Renal pelvis (tissue), 12 donors: ENCODE data around the gene ATP5MC3. TPM values are rescaled to one million over a fixed set of nuclear protein-coding genes. Genes with fewer than 3 reads are reported as not detected.
A peak's percentile ranks its signal among the peaks of the same experiment; 100 is the strongest.
"Not testable (repeated sequence)": the region's sequence is repeated elsewhere in the genome, so short reads cannot be mapped to it uniquely, and the experiment has no call there.

Experiments used
- DNase-seq: peaks from one replicate; pipeline ENCODE4 v3.0.0-alpha.2; 2013
- long read RNA-seq, 16 experiments: transcript quantifications; one replicate each; lab custom pipeline, GENCODE V29; 2026
- polyA plus RNA-seq, 3 donors: library from polyadenylated mRNA; unstranded; fragments of 120-200 nt; gene quantifications; one replicate each; pipeline ENCODE4 v1.2.1, GENCODE V29; 2013; ENCODE audit not compliant: insufficient read length in 3 of 3

Gene ATP5MC3
- polyA plus RNA-seq: 100 to 1,000 TPM; 342 to 389 (median 345) TPM
- long read RNA-seq, donor 1, full-length matches to known transcripts: 336 of 473 reads
- long read RNA-seq, donor 1, partial matches to known transcripts: 67 of 473 reads
- long read RNA-seq, donor 1, other reads (novel, unspliced or antisense): 70 of 473 reads
- long read RNA-seq, donor 2, full-length matches to known transcripts: 402 of 599 reads
- long read RNA-seq, donor 2, partial matches to known transcripts: 118 of 599 reads
- long read RNA-seq, donor 2, other reads (novel, unspliced or antisense): 79 of 599 reads
- long read RNA-seq, donor 3, full-length matches to known transcripts: 297 of 422 reads
- long read RNA-seq, donor 3, partial matches to known transcripts: 77 of 422 reads
- long read RNA-seq, donor 3, other reads (novel, unspliced or antisense): 48 of 422 reads
- long read RNA-seq, donor 4, full-length matches to known transcripts: 401 of 648 reads
- long read RNA-seq, donor 4, partial matches to known transcripts: 162 of 648 reads
- long read RNA-seq, donor 4, other reads (novel, unspliced or antisense): 85 of 648 reads
- long read RNA-seq, donor 5, full-length matches to known transcripts: 180 of 273 reads
- long read RNA-seq, donor 5, partial matches to known transcripts: 54 of 273 reads
- long read RNA-seq, donor 5, other reads (novel, unspliced or antisense): 39 of 273 reads
- long read RNA-seq, donor 6, full-length matches to known transcripts: 273 of 399 reads
- long read RNA-seq, donor 6, partial matches to known transcripts: 121 of 399 reads
- long read RNA-seq, donor 6, other reads (novel, unspliced or antisense): 5 of 399 reads
- long read RNA-seq, donor 7, full-length matches to known transcripts: 361 of 619 reads
- long read RNA-seq, donor 7, partial matches to known transcripts: 198 of 619 reads
- long read RNA-seq, donor 7, other reads (novel, unspliced or antisense): 60 of 619 reads
- long read RNA-seq, donor 8, full-length matches to known transcripts: 84 of 147 reads
- long read RNA-seq, donor 8, partial matches to known transcripts: 44 of 147 reads
- long read RNA-seq, donor 8, other reads (novel, unspliced or antisense): 19 of 147 reads
- long read RNA-seq, donor 9, full-length matches to known transcripts: 408 of 610 reads
- long read RNA-seq, donor 9, partial matches to known transcripts: 117 of 610 reads
- long read RNA-seq, donor 9, other reads (novel, unspliced or antisense): 85 of 610 reads
- long read RNA-seq, donor 10, full-length matches to known transcripts: 267 of 425 reads
- long read RNA-seq, donor 10, partial matches to known transcripts: 91 of 425 reads
- long read RNA-seq, donor 10, other reads (novel, unspliced or antisense): 67 of 425 reads
- long read RNA-seq, donor 11, full-length matches to known transcripts: 199 of 343 reads
- long read RNA-seq, donor 11, partial matches to known transcripts: 93 of 343 reads
- long read RNA-seq, donor 11, other reads (novel, unspliced or antisense): 51 of 343 reads
- long read RNA-seq, donor 12, full-length matches to known transcripts: 375 of 593 reads
- long read RNA-seq, donor 12, partial matches to known transcripts: 130 of 593 reads
- long read RNA-seq, donor 12, other reads (novel, unspliced or antisense): 88 of 593 reads
- long read RNA-seq, donor 13, full-length matches to known transcripts: 180 of 297 reads
- long read RNA-seq, donor 13, partial matches to known transcripts: 78 of 297 reads
- long read RNA-seq, donor 13, other reads (novel, unspliced or antisense): 39 of 297 reads
- long read RNA-seq, donor 14: 0 reads
- long read RNA-seq, donor 15, full-length matches to known transcripts: 403 of 592 reads
- long read RNA-seq, donor 15, partial matches to known transcripts: 113 of 592 reads
- long read RNA-seq, donor 15, other reads (novel, unspliced or antisense): 76 of 592 reads
- long read RNA-seq, donor 16, full-length matches to known transcripts: 378 of 576 reads
- long read RNA-seq, donor 16, partial matches to known transcripts: 191 of 576 reads
- long read RNA-seq, donor 16, other reads (novel, unspliced or antisense): 7 of 576 reads

- peak; percentile 93 for DNase-seq
These were observed at the start of gene ATP5MC3 for GRCh38 chr2:175181104-175181876. TSS of gene ATP5MC3 (minus strand) at chr2:175181710. CDS start at chr2:175181393, 317 bp downstream.

GRCh38 chr2:175228601-175229000 is 47.1 kb upstream of the ATP5MC3 start:
- not testable (repeated sequence) for DNase-seq

GRCh38 chr2:175228179-175228578 is 46.7 kb upstream of the ATP5MC3 start:
- no peak for DNase-seq

GRCh38 chr2:175227393-175227792 is 45.9 kb upstream of the ATP5MC3 start:
- no peak for DNase-seq

- DNase-seq: no peak
These were observed 38.6 kb upstream of the ATP5MC3 start for GRCh38 chr2:175220075-175220474.

- DNase-seq: no peak
These were observed 37.0 kb upstream of the ATP5MC3 start for GRCh38 chr2:175218551-175218950.

GRCh38 chr2:175207741-175208438 is 26.4 kb upstream of the ATP5MC3 start:
- DNase-seq: no peak

GRCh38 chr2:175206866-175207265 is 25.4 kb upstream of the ATP5MC3 start:
- DNase-seq: no peak

GRCh38 chr2:175205523-175205922 is 24.0 kb upstream of the ATP5MC3 start:
- no peak for DNase-seq

- DNase-seq: peak; percentile 48
These were observed 22.3 kb upstream of the ATP5MC3 start for GRCh38 chr2:175203621-175204496.

- DNase-seq: no peak
These were observed 13.5 kb upstream of the ATP5MC3 start for GRCh38 chr2:175195012-175195411.

- DNase-seq: no peak
These were observed 7.3 kb upstream of the ATP5MC3 start for GRCh38 chr2:175188761-175189160.

- no peak for DNase-seq
These were observed 5.9 kb upstream of the ATP5MC3 start for GRCh38 chr2:175187378-175187777.

- no peak for DNase-seq
These were observed 2.2 kb upstream of the ATP5MC3 start for GRCh38 chr2:175183674-175184073.

- DNase-seq: no peak
These were observed 383 bp upstream of the ATP5MC3 start for GRCh38 chr2:175181877-175182308.

GRCh38 chr2:175180701-175181103 is 808 bp downstream of the ATP5MC3 start:
- peak; percentile 27 for DNase-seq

GRCh38 chr2:175176624-175177023 is 4.9 kb downstream of the ATP5MC3 start:
- no peak for DNase-seq

GRCh38 chr2:175175896-175176295 is 5.6 kb downstream of the ATP5MC3 start:
- DNase-seq: no peak
